HG02870 (cell line): ENCODE data around the gene DCP1A.

Source experiments
- ATAC-seq: cut with Tn5 transposase; IDR thresholded peaks from one replicate; pipeline ENCODE4 v1.9.1; 2021; ENCODE audit warnings: mild to moderate bottlenecking, moderate library complexity; ENCODE audit not compliant: unreplicated experiment

DCP1A gene

GRCh38 chr3:53248161-53248560, 99.2 kb downstream of the DCP1A start:
- ATAC-seq: no peak

- ATAC-seq: no peak
Observed at GRCh38 chr3:53247619-53248018, 99.7 kb downstream of the DCP1A start.

- ATAC-seq: no peak
Observed at GRCh38 chr3:53244271-53244670, 103.1 kb downstream of the DCP1A start.

- no peak for ATAC-seq
Observed at GRCh38 chr3:53243785-53244184, 103.6 kb downstream of the DCP1A start.

GRCh38 chr3:53243165-53243564, 104.2 kb downstream of the DCP1A start:
- ATAC-seq: no peak

GRCh38 chr3:53242642-53243041, 104.7 kb downstream of the DCP1A start:
- no peak for ATAC-seq

GRCh38 chr3:53242155-53242554, 105.2 kb downstream of the DCP1A start:
- no peak for ATAC-seq

GRCh38 chr3:53240989-53241972, 106.1 kb downstream of the DCP1A start:
- ATAC-seq: no peak

GRCh38 chr3:53239800-53240199, 107.5 kb downstream of the DCP1A start:
- no peak for ATAC-seq

GRCh38 chr3:53238886-53239285, 108.5 kb downstream of the DCP1A start:
- no peak for ATAC-seq

GRCh38 chr3:53238051-53238850, 109.1 kb downstream of the DCP1A start:
- ATAC-seq: no peak

- no peak for ATAC-seq
Observed at GRCh38 chr3:53236112-53236841, 111.1 kb downstream of the DCP1A start.

GRCh38 chr3:53235545-53235944, 111.8 kb downstream of the DCP1A start:
- no peak for ATAC-seq

- ATAC-seq: no peak
Observed at GRCh38 chr3:53234841-53235232, 112.5 kb downstream of the DCP1A start.

- no peak for ATAC-seq
Observed at GRCh38 chr3:53234130-53234840, 113.1 kb downstream of the DCP1A start.
